ENCODE results near the gene SRXN1. TPM values are rescaled to one million over a fixed set of nuclear protein-coding genes. Genes with fewer than 3 reads are reported as not detected.

The SRXN1 gene
- total RNA-seq, 4 donors from 2014 or later, result 12.2 to 27.8 (median 15.3) TPM

DNA sequence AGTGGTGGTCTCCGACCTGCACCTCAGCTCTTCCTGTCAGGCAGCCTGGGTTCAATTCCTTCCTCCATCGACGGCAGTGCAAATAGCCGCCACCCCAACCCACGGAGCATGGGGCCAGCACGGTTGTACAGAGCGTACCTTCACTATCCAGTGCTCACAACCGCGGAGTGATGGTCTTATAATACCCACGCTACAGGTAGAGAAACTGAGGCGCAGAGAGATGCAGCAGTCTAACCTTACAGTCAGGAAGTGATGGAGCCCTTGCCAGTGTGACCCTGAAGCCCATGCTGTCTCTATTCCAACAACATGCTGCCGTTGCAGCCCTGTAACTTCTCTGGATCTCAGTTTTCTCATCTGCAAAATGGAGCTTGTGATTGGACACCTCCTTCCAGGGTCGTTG is 11.6 kb upstream of the SRXN1 start:
- TF ChIP-seq CTCF (IDR thresholded peaks at IDR 0.05) (no peak), POLR2A (IDR thresholded peaks at IDR 0.05) (no peak)
- H3K4me3 ChIP-seq (ENCODE audit: low read depth, poor library complexity, severe bottlenecking), result no peak overlapping the region
- DNase-seq (ENCODE audit: low spot score in 2 of 2), result no peak
- 43 to 55% methylated on average over 13 of the region's 13 CpGs for WGBS, 2 donors
- intact Hi-C loops (cut with DNase I; ENCODE audit: low total_unique reads), result no loop called here

GRCh38 chr20:664151-664550 is 11.2 kb upstream of the SRXN1 start:
- no peak overlapping the region for H3K4me3 ChIP-seq (ENCODE audit: low read depth, poor library complexity, severe bottlenecking)
- intact Hi-C loops (cut with DNase I; ENCODE audit: low total_unique reads), result no loop called here
- TF ChIP-seq CTCF (IDR thresholded peaks at IDR 0.05) (no peak), POLR2A (IDR thresholded peaks at IDR 0.05) (no peak)
- no peak for DNase-seq (ENCODE audit: low spot score in 2 of 2)
- WGBS, 2 donors, result 11 to 26% methylated on average over 8 of the region's 60 CpGs

DNA sequence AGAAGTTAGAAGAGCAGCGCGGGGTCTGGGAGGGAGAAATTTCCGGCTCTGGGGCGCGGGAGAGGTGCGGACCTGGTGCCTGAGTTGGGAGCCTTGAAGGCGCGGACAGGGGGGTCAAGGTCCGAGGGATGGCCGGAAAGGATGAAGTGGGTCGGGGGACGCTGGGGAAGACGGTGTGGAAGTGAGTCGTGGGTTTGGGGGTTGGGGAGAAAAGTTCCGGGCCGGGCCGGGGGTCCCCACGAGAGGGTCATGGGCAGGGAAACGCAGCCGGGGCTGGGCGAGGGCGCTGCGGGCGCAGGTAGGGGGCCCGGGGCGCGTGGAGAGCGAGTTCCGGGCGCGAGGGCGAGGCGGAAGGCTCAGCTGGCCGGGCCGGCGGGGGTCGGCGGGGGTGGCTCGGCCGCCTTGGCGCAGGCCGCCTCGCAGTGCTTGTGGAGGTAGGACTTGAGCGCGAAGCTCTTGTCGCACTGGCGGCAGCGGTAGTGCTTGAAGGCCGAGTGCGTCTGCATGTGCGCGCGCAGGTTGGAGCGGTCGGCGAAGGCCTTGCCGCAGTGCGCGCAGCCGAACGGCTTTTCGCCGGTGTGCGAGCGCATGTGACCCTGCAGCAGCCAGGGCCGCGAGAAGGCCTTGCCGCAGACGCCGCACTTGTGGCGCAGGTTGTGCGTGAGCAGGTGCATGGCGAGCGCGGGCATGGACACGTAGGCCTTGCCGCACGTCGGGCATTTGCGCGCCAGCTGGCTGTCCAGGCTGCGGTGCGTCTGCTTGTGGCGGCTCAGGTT is 10.5 kb upstream of the SRXN1 start:
- intact Hi-C loops (cut with DNase I; ENCODE audit: low total_unique reads), result no loop called here
- DNase-seq (ENCODE audit: low spot score in 2 of 2), result no peak
- TF ChIP-seq POLR2A (IDR thresholded peaks at IDR 0.05), result no peak
- TF ChIP-seq CTCF (IDR thresholded peaks at IDR 0.05), result no peak
- H3K4me3 ChIP-seq (ENCODE audit: low read depth, poor library complexity, severe bottlenecking), result no peak overlapping the region
- WGBS, 2 donors, result 4 to 10% methylated on average over 33 to 60 of the region's 84 CpGs

- TF ChIP-seq CTCF (IDR thresholded peaks at IDR 0.05) (no peak), POLR2A (IDR thresholded peaks at IDR 0.05) (no peak)
- 25 to 30% methylated on average over 13 to 15 of the region's 16 CpGs for WGBS, 2 donors
- intact Hi-C loops (cut with DNase I; ENCODE audit: low total_unique reads), result no loop called here
- no peak overlapping the region for H3K4me3 ChIP-seq (ENCODE audit: low read depth, poor library complexity, severe bottlenecking)
- DNase-seq (ENCODE audit: low spot score in 2 of 2), result no peak
Measured at GRCh38 chr20:662277-663192, 9.5 kb upstream of the SRXN1 start.

DNA sequence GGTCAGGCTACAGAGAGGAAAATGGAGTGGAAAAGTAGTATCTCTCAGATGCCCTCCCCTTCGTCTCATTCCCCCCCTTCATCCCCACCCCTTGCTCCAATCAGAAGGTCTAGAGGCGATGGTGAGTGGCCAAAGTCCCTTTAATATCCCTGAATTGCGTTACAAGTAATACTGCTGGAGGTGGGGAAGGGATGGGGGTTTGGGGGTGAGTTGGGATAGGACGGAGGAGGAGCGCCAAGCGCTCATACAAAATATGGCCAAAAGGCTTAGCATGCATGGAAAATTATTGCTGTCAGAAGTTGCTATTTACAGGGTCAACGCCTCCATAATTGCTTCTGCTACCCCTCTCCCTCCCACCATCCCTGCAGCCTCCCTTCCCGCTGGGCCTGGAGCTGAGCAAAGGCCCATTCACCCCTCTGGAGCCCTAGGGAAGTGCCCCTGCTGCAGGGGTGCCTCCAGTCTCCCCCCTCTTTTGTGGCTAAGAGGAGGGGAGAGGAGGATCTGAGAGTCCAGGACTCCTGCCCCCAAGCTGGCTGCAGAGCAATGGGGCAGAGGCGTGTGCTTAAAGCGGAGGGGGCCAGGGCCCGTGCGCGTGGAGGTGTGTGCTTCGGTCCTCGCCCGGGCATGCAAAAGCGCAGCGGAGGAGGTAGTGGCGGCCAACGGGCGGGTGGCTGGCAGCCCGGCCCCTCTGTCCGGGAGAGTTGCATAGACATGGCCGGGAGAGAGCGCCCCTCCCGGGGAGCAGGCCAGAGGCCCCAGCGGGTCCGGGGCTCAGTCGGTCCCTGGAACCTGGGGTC is 8.7 kb upstream of the SRXN1 start:
- no peak for TF ChIP-seq POLR2A (IDR thresholded peaks at IDR 0.05)
- TF ChIP-seq CTCF (IDR thresholded peaks at IDR 0.05), result no peak
- 25 to 31% methylated on average over 9 to 16 of the region's 29 CpGs for WGBS, 2 donors
- H3K4me3 ChIP-seq (ENCODE audit: low read depth, poor library complexity, severe bottlenecking), result no peak overlapping the region
- no peak for DNase-seq (ENCODE audit: low spot score in 2 of 2)
- intact Hi-C loops (cut with DNase I; ENCODE audit: low total_unique reads), result no loop called here
